Right lobe of liver (tissue), 6 donors: ENCODE results near the gene KIF12. TPM values are rescaled to one million over a fixed set of nuclear protein-coding genes. Genes with fewer than 3 reads are reported as not detected.

Experiments used
- ATAC-seq, 4 donors: fragments of 200-7000 bp; cut with Tn5 transposase; one replicate each; pipeline ENCODE4 v1.9.1; 2020; ENCODE audit warnings: mild to moderate bottlenecking in 4 of 4, moderate library complexity in 4 of 4
- DNase-seq, 3 donors: peaks; one replicate each; pipeline ENCODE4 v3.0.0-alpha.2; 2020
- H3K27ac ChIP-seq, 3 donors: fragments of 200-600 bp; one replicate each; pipeline ENCODE4 v1.8.0; 2022
- H3K27me3 ChIP-seq, 2 donors: fragments of 200-600 bp; one replicate each; pipeline ENCODE4 v1.8.0; 2022
- H3K36me3 ChIP-seq, 4 donors: fragments of 200-600 bp; sonication (generic) in 1 of 4; one replicate each; pipeline versions ENCODE4 v1.5.1 to v1.8.0; 2017 to 2022; ENCODE audit warnings: control low read depth in 1 of 4
- H3K4me1 ChIP-seq, 4 donors: fragments of 200-600 bp; sonication (generic) in 1 of 4; one replicate each; pipeline versions ENCODE4 v1.5.1 to v1.8.0; 2017 to 2022; ENCODE audit warnings: control low read depth in 1 of 4
- H3K4me3 ChIP-seq, 3 donors: fragments of 200-600 bp; one replicate each; pipeline ENCODE4 v1.8.0; 2022
- H3K9me3 ChIP-seq, 4 donors: fragments of 200-600 bp; sonication (generic) in 1 of 4; one replicate each; pipeline versions ENCODE4 v1.5.1 to v1.8.0; 2017 to 2022; ENCODE audit warnings: control low read depth in 1 of 4
- POLR2A ChIP-seq: fragments of 450-650 bp; IDR thresholded peaks from one replicate; pipeline ENCODE4 v1.6.1; 2017; ENCODE audit warnings: antibody characterized with exemption, mild to moderate bottlenecking
- WGBS: methylation state at CpG from one replicate; pipeline ENCODE4 v1.1.6; 2018; ENCODE audit warnings: low coverage, low lambda C conversion rate; ENCODE audit not compliant: insufficient coverage; ENCODE audit errors: missing lambda C conversion rate; 5-methylcytosine and 5-hydroxymethylcytosine counted together
- intact Hi-C, 2 donors: fragments of 100-400 bp; cut with DNase I; formaldehyde crosslinking; loops; one replicate each; pipeline versions ENCODE4 v1.11.2 to v1.14.1; 2022
- total RNA-seq, 6 experiments: library from RNA; depleted of rRNA in 2 of 6; stranded (reverse); fragments of >200 nt in 2 of 6; fragmentation: NEBNext Ultra II Directional in 3 of 6; extraction: Animal tissue kit (Norgen Biotek cat#: 25700) in 3 of 6; gene quantifications; one replicate each; pipeline versions ENCODE4 v1.1.0 to v1.2.4, GENCODE V29; 2016 to 2023
- TF ChIP-seq, protein P1 (sequence below), 4 donors: fragments of 200-600 bp in 3 of 4; fragments of 450-650 bp in 1 of 4; IDR thresholded peaks; one replicate each; pipeline versions ENCODE4 v1.5.1 to v1.8.0; 2016 to 2022; ENCODE audit warnings: antibody characterized with exemption in 4 of 4, mild to moderate bottlenecking in 2 of 4
- donor health status: DM: no; HTN: yes; CAD: no.
- donor health status: DM: no; HTN: no; CAD: no.
- donor health status: DM: no; HTN: no; CAD: no.
- donor health status: DM: no; HTN: yes; CAD: no.
- donor health status: DM: no; HTN: yes; CAD: no.

KIF12 gene
- total RNA-seq, 6 experiments from 2014 or later, result 3.1 to 24.3 (median 14.2) TPM

DNA sequence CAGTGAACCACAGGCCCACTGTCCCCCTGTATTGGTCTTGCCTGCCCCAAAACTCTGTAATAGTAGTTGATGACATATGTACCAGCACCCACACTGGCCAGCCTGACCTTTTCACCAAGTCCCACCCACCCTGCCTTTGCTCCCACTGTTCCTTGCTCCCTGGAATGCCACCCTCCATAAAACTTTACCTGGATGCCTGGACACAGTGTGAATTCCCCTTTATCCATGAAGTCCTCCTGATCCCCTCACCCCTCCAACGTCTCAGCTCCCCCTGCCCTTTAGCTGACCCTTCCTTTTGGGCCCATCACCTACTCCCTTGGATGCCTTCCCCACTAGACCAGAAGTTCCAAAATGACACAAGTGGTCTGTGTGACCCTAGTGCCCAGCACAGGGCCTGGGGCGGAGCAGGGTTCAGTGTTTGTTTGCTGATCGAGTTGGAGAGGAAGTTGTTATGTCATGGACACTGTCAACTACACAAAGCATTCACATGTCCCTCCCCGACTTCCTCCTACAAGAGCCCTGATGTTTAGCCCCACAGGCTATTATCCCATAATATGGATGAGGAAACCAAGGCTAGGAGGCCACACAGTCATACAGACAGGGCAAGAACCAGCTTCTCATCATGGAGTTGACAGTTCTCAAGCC, 37.1 kb downstream of the KIF12 start:
- 14% methylated on average over 4 of the region's 4 CpGs for WGBS
- Histone ChIP-seq H3K4me1 (peaks cover 0 to 19% (median 0%) of the 10 kb centered on the region in 4 donors), H3K27ac (peak overlapping the region in 1 of 3 donors; percentile 16), H3K9me3 (no peaks in the 10 kb centered on the region), H3K36me3 (peaks cover 0 to 71% (median 37%) of the 10 kb centered on the region in 4 donors), H3K27me3 (no peaks in the 10 kb centered on the region), H3K4me3 (no peak overlapping the region)
- intact Hi-C loops, result no loop called here
- ATAC-seq (peak in 3 of 4 donors; percentile 6 to 43 (median 18)), DNase-seq (peak in 1 of 3 donors; percentile 46)
- TF ChIP-seq, protein P1, sequence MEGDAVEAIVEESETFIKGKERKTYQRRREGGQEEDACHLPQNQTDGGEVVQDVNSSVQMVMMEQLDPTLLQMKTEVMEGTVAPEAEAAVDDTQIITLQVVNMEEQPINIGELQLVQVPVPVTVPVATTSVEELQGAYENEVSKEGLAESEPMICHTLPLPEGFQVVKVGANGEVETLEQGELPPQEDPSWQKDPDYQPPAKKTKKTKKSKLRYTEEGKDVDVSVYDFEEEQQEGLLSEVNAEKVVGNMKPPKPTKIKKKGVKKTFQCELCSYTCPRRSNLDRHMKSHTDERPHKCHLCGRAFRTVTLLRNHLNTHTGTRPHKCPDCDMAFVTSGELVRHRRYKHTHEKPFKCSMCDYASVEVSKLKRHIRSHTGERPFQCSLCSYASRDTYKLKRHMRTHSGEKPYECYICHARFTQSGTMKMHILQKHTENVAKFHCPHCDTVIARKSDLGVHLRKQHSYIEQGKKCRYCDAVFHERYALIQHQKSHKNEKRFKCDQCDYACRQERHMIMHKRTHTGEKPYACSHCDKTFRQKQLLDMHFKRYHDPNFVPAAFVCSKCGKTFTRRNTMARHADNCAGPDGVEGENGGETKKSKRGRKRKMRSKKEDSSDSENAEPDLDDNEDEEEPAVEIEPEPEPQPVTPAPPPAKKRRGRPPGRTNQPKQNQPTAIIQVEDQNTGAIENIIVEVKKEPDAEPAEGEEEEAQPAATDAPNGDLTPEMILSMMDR (IDR thresholded peaks at IDR 0.05), result no peak
- TF ChIP-seq POLR2A, result no peak

DNA sequence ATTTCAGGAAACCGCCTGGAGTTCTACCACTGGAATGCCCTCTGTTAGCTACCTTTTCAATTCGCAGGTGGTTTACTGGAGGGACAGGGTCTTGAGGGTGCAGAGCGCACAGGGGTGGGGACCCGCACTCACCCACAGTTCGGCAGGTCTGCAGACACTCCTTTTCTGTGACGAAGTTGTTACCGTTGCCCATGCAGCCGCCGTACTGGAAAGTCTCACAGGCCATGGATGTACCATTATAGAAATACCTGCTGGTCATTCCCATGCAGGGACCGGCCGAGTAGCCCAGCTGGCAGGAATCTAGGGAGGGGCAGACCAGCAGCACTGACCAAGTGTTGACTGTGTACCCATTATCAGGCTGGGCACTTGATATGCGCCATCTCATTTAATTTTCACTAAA, 37.8 kb downstream of the KIF12 start:
- no CpG with 5 or more reads among the region's 12 CpGs for WGBS
- H3K27me3 ChIP-seq, result no peaks in the 10 kb centered on the region
- H3K4me3 ChIP-seq, result no peak overlapping the region
- peaks cover 0 to 15% (median 0%) of the 10 kb centered on the region in 4 donors for H3K4me1 ChIP-seq
- no peaks in the 10 kb centered on the region for H3K9me3 ChIP-seq
- peak in 1 of 3 donors; percentile 38 for DNase-seq
- no peak overlapping the region for H3K27ac ChIP-seq
- no peak for TF ChIP-seq POLR2A
- TF ChIP-seq, protein P1 (IDR thresholded peaks at IDR 0.05), result no peak
- peaks cover 0 to 65% (median 35%) of the 10 kb centered on the region in 4 donors for H3K36me3 ChIP-seq
- intact Hi-C loops, result no loop called here
- no peak for ATAC-seq

DNA sequence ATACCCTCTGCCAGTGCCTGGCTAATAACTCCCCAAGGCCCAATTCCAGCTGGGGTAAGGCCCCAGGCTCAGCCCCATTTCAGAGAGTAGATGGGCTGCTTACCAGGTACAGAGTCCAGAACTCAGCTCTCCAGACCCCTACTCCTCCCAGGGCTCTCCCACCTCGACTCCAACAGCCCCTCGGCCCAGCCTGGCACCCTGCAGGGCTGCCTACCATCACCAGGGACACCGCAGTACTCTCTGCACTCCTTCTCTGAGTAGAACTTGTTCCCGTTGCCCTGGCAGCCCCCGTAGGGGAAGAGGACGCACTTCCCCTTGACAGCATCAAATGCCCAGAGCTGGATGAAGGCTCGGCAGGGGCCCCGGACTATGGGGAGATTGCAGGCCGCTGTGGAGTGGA, 38.4 kb downstream of the KIF12 start:
- no peaks in the 10 kb centered on the region for H3K27me3 ChIP-seq
- no peaks in the 10 kb centered on the region for H3K9me3 ChIP-seq
- H3K36me3 ChIP-seq, result peaks cover 0 to 60% (median 32%) of the 10 kb centered on the region in 4 donors
- peak in 1 of 3 donors; percentile 42 for DNase-seq
- intact Hi-C loops, result no loop called here
- 100% methylated on average over 1 of the region's 9 CpGs for WGBS
- no peak overlapping the region for H3K4me3 ChIP-seq
- TF ChIP-seq POLR2A, result no peak
- TF ChIP-seq, protein P1 (IDR thresholded peaks at IDR 0.05), result no peak
- ATAC-seq, result peak in 2 of 4 donors; percentile 2 to 4
- no peak overlapping the region for H3K27ac ChIP-seq
- H3K4me1 ChIP-seq, result peaks cover 0 to 11% (median 0%) of the 10 kb centered on the region in 4 donors

DNA sequence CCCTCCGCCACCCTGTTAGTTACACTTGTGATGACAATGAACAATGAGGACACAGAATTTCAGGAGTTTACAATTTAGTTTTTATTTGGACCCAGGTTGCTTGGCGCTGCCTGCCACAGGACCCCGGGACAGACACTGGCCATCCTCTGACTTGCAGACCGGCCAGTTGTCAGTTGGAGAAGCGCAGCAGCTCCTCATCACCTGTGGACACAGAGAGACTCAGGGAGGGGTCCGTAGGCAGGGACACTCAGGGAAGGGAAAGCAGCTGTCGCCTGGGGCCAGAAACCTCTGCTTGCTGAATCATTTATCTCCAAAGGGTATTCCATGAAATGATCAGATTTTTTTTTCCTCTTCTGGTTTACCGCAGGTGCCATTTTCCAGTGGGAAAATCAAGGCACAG, 39.0 kb downstream of the KIF12 start:
- 62% methylated on average over 3 of the region's 8 CpGs for WGBS
- no peak overlapping the region for H3K4me3 ChIP-seq
- H3K36me3 ChIP-seq, result peaks cover 0 to 54% (median 30%) of the 10 kb centered on the region in 4 donors
- H3K27me3 ChIP-seq, result no peaks in the 10 kb centered on the region
- H3K9me3 ChIP-seq, result no peaks in the 10 kb centered on the region
- TF ChIP-seq, protein P1 (IDR thresholded peaks at IDR 0.05), result no peak
- TF ChIP-seq POLR2A, result no peak
- DNase-seq, result peak in 1 of 3 donors; percentile 41
- peak overlapping the region in 1 of 3 donors; percentile 49 for H3K27ac ChIP-seq
- ATAC-seq, result peak in 2 of 4 donors; percentile 3 to 4
- peaks cover 0 to 8% (median 0%) of the 10 kb centered on the region in 4 donors for H3K4me1 ChIP-seq
- intact Hi-C loops, result no loop called here
